Gastroesophageal sphincter (tissue), 3 donors: ENCODE data around the gene TM9SF2.

Source experiments
- EP300 ChIP-seq: sonication (generic); formaldehyde crosslinking; IDR thresholded peaks from one replicate; pipeline ENCODE4 v1.6.1; 2017; ENCODE audit warnings: antibody characterized with exemption, mild to moderate bottlenecking
- POLR2A ChIP-seq, 2 donors: fragments of 450-650 bp; IDR thresholded peaks; one replicate each; pipeline ENCODE4 v1.6.1; 2017; ENCODE audit warnings: antibody characterized with exemption in 2 of 2, mild to moderate bottlenecking in 2 of 2, moderate library complexity in 1 of 2
- POLR2AphosphoS5 ChIP-seq: sonication (generic); formaldehyde crosslinking; IDR thresholded peaks from one replicate; pipeline ENCODE4 v1.6.1; 2017; ENCODE audit warnings: antibody characterized with exemption
- TF ChIP-seq, protein P1 (sequence below), 4 experiments: fragments of 200-600 bp in 2 of 4; fragments of 450-650 bp in 2 of 4; sonication (generic) in 1 of 4; IDR thresholded peaks; one replicate each; pipeline ENCODE4 v1.5.1; 2017 to 2019; ENCODE audit warnings: antibody characterized with exemption in 4 of 4, mild to moderate bottlenecking in 2 of 4, moderate library complexity in 2 of 4

DNA sequence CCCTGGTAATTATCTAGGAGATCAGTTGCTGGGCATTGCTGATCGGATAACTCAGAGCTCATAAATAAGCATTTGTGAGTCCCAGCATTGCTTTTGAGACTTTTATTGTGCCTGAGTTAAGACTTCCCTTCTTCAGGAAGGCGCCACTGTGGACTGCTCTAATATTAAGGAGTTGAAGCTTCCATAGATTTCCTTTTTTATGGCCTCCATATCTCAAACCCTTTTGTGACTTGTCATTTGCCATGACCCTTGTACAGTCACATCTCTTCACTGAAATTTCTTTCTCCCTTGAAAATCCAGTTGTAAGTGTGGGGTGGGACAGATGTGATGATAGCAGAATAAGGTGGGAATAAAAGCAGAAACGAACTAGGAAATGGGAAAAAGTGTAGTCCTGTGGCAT is 6.3 kb downstream of the TM9SF2 start:
- TF ChIP-seq POLR2A (IDR thresholded peaks at IDR 0.05), result no peak
- TF ChIP-seq, protein P1, sequence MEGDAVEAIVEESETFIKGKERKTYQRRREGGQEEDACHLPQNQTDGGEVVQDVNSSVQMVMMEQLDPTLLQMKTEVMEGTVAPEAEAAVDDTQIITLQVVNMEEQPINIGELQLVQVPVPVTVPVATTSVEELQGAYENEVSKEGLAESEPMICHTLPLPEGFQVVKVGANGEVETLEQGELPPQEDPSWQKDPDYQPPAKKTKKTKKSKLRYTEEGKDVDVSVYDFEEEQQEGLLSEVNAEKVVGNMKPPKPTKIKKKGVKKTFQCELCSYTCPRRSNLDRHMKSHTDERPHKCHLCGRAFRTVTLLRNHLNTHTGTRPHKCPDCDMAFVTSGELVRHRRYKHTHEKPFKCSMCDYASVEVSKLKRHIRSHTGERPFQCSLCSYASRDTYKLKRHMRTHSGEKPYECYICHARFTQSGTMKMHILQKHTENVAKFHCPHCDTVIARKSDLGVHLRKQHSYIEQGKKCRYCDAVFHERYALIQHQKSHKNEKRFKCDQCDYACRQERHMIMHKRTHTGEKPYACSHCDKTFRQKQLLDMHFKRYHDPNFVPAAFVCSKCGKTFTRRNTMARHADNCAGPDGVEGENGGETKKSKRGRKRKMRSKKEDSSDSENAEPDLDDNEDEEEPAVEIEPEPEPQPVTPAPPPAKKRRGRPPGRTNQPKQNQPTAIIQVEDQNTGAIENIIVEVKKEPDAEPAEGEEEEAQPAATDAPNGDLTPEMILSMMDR (IDR thresholded peaks at IDR 0.05), result no peak
- no peak for TF ChIP-seq POLR2AphosphoS5
- no peak for TF ChIP-seq EP300
